Endothelial cell of umbilical vein (primary cell): ENCODE results near the gene RAB3IP. TPM values are rescaled to one million over a fixed set of nuclear protein-coding genes. Genes with fewer than 3 reads are reported as not detected.

Experiments used
- BruUV-seq: library from RNA; stranded (reverse); fragments of 400-500 nt; replicated peaks from 2 replicates; lab custom pipeline; 2021; lab: Mats Ljungman, UMichigan
- CTCF ChIA-PET: fragments of 300-600, 350-600 bp; sonication (Branson Sonifier 250); formaldehyde crosslinking; loops from one replicate; lab custom pipeline; 2021; ENCODE audit warnings: antibody characterized with exemption, inconsistent platforms; lab: Charles Lee
- POLR2A ChIA-PET: fragments of 300-600, 350-600 bp; sonication (Branson Sonifier 250); formaldehyde crosslinking; loops from one replicate; lab custom pipeline; 2021; ENCODE audit warnings: antibody characterized with exemption, inconsistent platforms; lab: Charles Lee
- DNase-seq: peaks from one replicate; pipeline ENCODE4 v3.0.0-alpha.2; 2011; ENCODE audit warnings: low read depth, low spot score
- FAIRE-seq: peaks from 2 replicates; lab custom pipeline; 2011; peaks lifted over from hg19 to GRCh38; lab: Jason Lieb, UNC
- H2AFZ ChIP-seq: 2 replicates; pipeline ENCODE4 v1.6.0; 2012; ENCODE audit warnings: low read depth, low read length, control low read depth, inconsistent platforms
- H3K27ac ChIP-seq: 2 replicates; pipeline ENCODE4 v1.5.1; 2011; ENCODE audit warnings: low read depth, mild to moderate bottlenecking, control low read depth, low read length, moderate library complexity; ENCODE audit not compliant: insufficient read depth
- H3K27me3 ChIP-seq, 2 experiments: 2 replicates each; pipeline versions ENCODE4 v1.6.0 to v1.6.1; 2011; ENCODE audit warnings: low read length in 2 of 2, mixed read lengths in 1 of 2; ENCODE audit not compliant: control insufficient read depth in 2 of 2, insufficient read depth in 2 of 2
- H3K36me3 ChIP-seq, 2 experiments: 2 replicates in 1 of 2; 3 replicates in 1 of 2; pipeline ENCODE4 v1.5.1; 2011; ENCODE audit warnings: low read length in 2 of 2, mild to moderate bottlenecking in 1 of 2, moderate library complexity in 1 of 2; ENCODE audit not compliant: control insufficient read depth in 2 of 2, insufficient read depth in 2 of 2; ENCODE audit errors: extremely low read depth in 1 of 2
- H3K4me1 ChIP-seq: 3 replicates; pipeline ENCODE4 v1.5.1; 2011; ENCODE audit warnings: mild to moderate bottlenecking, low read length; ENCODE audit not compliant: control insufficient read depth, insufficient read depth; ENCODE audit errors: extremely low read depth
- H3K4me2 ChIP-seq: 2 replicates; pipeline ENCODE4 v1.6.1; 2011; ENCODE audit warnings: low read length, control low read depth, mixed read lengths; ENCODE audit not compliant: insufficient read depth
- H3K4me3 ChIP-seq, 3 experiments: fragments of 200-600 bp in 1 of 3; sonication (generic), shearing (Covaris generic) in 1 of 3; replicated peaks in 1 of 3; 2 replicates each; pipeline ENCODE4 v1.5.1; 2011 to 2016; ENCODE audit warnings: control low read depth in 3 of 3, low read length in 3 of 3, mild to moderate bottlenecking in 2 of 3, inconsistent platforms in 1 of 3, low read depth in 1 of 3, moderate library complexity in 1 of 3; ENCODE audit not compliant: insufficient read depth in 1 of 3
- H3K79me2 ChIP-seq: 2 replicates; pipeline ENCODE4 v1.6.0; 2012; ENCODE audit warnings: low read length, inconsistent platforms; ENCODE audit not compliant: control insufficient read depth, insufficient read depth
- H3K9ac ChIP-seq: replicated peaks from 2 replicates; pipeline ENCODE3; 2011; ENCODE audit warnings: low read length, control low read depth; ENCODE audit not compliant: insufficient read depth; ENCODE audit errors: extremely low read depth
- H3K9me1 ChIP-seq: replicated peaks from 3 replicates; pipeline ENCODE4 v1.6.0; 2011; ENCODE audit warnings: mild to moderate bottlenecking, low read length; ENCODE audit not compliant: control insufficient read depth, insufficient read depth; ENCODE audit errors: extremely low read depth
- H3K9me3 ChIP-seq: replicated peaks from 2 replicates; pipeline ENCODE4 v1.5.1; 2012; ENCODE audit warnings: low read length, inconsistent platforms; ENCODE audit not compliant: control insufficient read depth, insufficient read depth
- H4K20me1 ChIP-seq: replicated peaks from 2 replicates; pipeline ENCODE3; 2011; ENCODE audit warnings: mild to moderate bottlenecking, low read length; ENCODE audit not compliant: control insufficient read depth, insufficient read depth; ENCODE audit errors: extremely low read depth
- EZH2 ChIP-seq: IDR thresholded peaks from 2 replicates; pipeline ENCODE4 v1.6.1; 2012; ENCODE audit warnings: borderline replicate concordance, low read depth, mild to moderate bottlenecking, moderate library complexity, low read length, inconsistent platforms; ENCODE audit not compliant: severe bottlenecking
- FOS ChIP-seq: IDR thresholded peaks from 2 replicates; pipeline ENCODE4 v1.6.1; 2011; ENCODE audit warnings: mild to moderate bottlenecking, low read length, moderate library complexity, borderline replicate concordance; ENCODE audit not compliant: insufficient read depth
- GATA2 ChIP-seq: IDR thresholded peaks from 2 replicates; pipeline ENCODE4 v1.7.0; 2011; ENCODE audit warnings: low read depth, mild to moderate bottlenecking, moderate library complexity, mixed read lengths, low read length; ENCODE audit not compliant: insufficient read length, insufficient read depth
- JUN ChIP-seq: IDR thresholded peaks from 2 replicates; pipeline ENCODE4 v1.6.1; 2011; ENCODE audit warnings: borderline replicate concordance, low read depth; ENCODE audit not compliant: insufficient read length, insufficient read depth
- MYC ChIP-seq: IDR thresholded peaks from one replicate; pipeline ENCODE4 v1.6.1; 2011; ENCODE audit warnings: mild to moderate bottlenecking, low read depth, low read length
- POLR2A ChIP-seq: IDR thresholded peaks from 2 replicates; pipeline ENCODE4 v1.6.1; 2012; ENCODE audit warnings: low read depth, mild to moderate bottlenecking, control low read depth, low read length
- POLR2AphosphoS5 ChIP-seq: IDR thresholded peaks from 2 replicates; pipeline ENCODE4 v1.6.1; 2012; ENCODE audit warnings: low read depth, mild to moderate bottlenecking, control low read depth, low read length, moderate library complexity; ENCODE audit not compliant: insufficient read depth
- dilution Hi-C: fragments of 300-500 bp; cut with MboI; formaldehyde crosslinking; loops from one replicate; pipeline ENCODE4 v1.15.0; 2019; ENCODE audit warnings: low sequenced_read_pairs; ENCODE audit not compliant: extremely low pct_ligation_motif_present
- intact Hi-C: fragments of 100-400 bp; cut with micrococcal nuclease; formaldehyde crosslinking; loops from one replicate; pipeline ENCODE4 v1.10.0; 2022
- polyA plus RNA-seq, 4 experiments: library from polyadenylated mRNA; depleted of rRNA in 3 of 4; stranded (reverse) in 3 of 4; unstranded in 1 of 4; fragments of >200 nt; gene quantifications; 2 replicates each; pipeline versions ENCODE4 v1.2.1 to v1.2.3, GENCODE V29; 2011 to 2012; ENCODE audit warnings: missing spikeins in 1 of 4
- total RNA-seq: library from RNA; stranded (reverse); gene quantifications from 2 replicates; pipeline ENCODE4 v1.2.3, GENCODE V29; 2021
- TF ChIP-seq, protein P1 (sequence below): IDR thresholded peaks from 2 replicates; pipeline ENCODE4 v1.6.1; 2011; ENCODE audit not compliant: insufficient read depth, insufficient read length

The RAB3IP gene
- total and polyA plus RNA-seq, 2 donors (not counting 3 experiments of a cell fraction or from before 2014, with no cell fraction given), result 9.6 to 13.3 TPM

DNA sequence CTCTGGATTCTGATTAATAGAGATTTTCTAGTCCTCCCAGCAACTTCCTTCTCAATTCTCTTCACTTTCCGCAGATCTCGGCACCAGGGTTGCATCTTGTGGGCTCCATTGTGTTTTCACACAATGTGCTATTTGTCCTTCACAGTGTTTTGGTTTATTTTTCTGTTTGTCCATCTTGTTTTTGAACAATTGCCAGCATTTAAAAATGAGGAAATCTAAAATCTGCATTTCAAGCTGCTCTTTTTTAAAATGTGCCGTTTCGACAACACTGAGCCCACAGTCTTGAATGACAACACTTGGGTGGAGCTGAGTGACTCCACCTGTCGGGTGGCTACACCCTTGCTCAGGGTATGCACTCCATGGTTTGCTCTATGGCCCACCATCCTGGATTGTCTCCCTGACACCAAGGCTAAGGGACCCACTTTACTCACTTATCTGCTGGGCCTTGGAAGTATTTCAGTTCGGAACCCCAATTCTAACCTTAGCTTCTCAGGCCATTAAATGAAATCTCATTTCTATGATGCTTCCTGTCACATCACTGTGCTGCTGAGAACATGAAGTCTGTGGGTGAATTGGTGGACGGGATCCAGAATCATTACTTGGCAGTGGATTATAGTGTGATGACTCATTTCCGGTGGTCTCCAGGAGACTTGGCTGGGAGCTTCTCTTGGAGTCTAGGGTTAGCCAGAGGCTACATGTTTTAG is 82.9 kb downstream of the RAB3IP start:
- Histone ChIP-seq H3K79me2 (no peaks in the 10 kb centered on the region), H2AFZ (no peak overlapping the region), H3K4me3 (no peak overlapping the region), H3K4me2 (peak overlapping the region; percentile 50), H3K9ac (no peak overlapping the region), H3K9me3 (no peaks in the 10 kb centered on the region), H3K4me1 (peaks cover 17% of the 10 kb centered on the region), H3K27ac (no peak overlapping the region), H3K9me1 (no peaks in the 10 kb centered on the region), H3K27me3 (no peaks in the 10 kb centered on the region), H4K20me1 (no peaks in the 10 kb centered on the region), H3K36me3 (no peaks in the 10 kb centered on the region)
- intact Hi-C loops, result loop anchor here (5.0 kb wide), 1 partner anchor 134 kb away; no protein-coding TSS in a partner anchor
- dilution Hi-C loops, result no loop called here
- ChIA-PET CTCF (interaction anchor here (0.8 to 2.8 kb wide), 6 partner anchors 8 to 58 kb away, joined by 3 to 9 read pairs (median 4); no protein-coding TSS in a partner anchor), POLR2A (no interaction called here)
- no TSS peak for BruUV-seq
- DNase-seq (peak; percentile 91), FAIRE-seq (peak; percentile 88)
- TF ChIP-seq POLR2AphosphoS5, result peak; percentile 47
- TF ChIP-seq EZH2, result no peak
- TF ChIP-seq JUN, result peak; percentile 80
- peak; percentile 76 for TF ChIP-seq FOS
- TF ChIP-seq GATA2, result no peak
- TF ChIP-seq MYC, result no peak
- no peak for TF ChIP-seq POLR2A
- TF ChIP-seq, protein P1, sequence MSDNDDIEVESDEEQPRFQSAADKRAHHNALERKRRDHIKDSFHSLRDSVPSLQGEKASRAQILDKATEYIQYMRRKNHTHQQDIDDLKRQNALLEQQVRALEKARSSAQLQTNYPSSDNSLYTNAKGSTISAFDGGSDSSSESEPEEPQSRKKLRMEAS, result no peak
